HG03039 (cell line): ENCODE measurements around the gene SOX11.

Experiments
- ATAC-seq: cut with Tn5 transposase; IDR thresholded peaks from one replicate; pipeline ENCODE4 v1.9.1; 2021; ENCODE audit warnings: mild to moderate bottlenecking, moderate library complexity; ENCODE audit not compliant: unreplicated experiment

The SOX11 gene

GRCh38 chr2:5722236-5722635 is 30.1 kb downstream of the SOX11 start:
- no peak for ATAC-seq

GRCh38 chr2:5723791-5724735 is 31.9 kb downstream of the SOX11 start:
- no peak for ATAC-seq

GRCh38 chr2:5725072-5725471 is 32.9 kb downstream of the SOX11 start:
- ATAC-seq = no peak

GRCh38 chr2:5725794-5726463 is 33.7 kb downstream of the SOX11 start:
- no peak for ATAC-seq

GRCh38 chr2:5727235-5727634 is 35.1 kb downstream of the SOX11 start:
- no peak for ATAC-seq

- no peak for ATAC-seq
Measured at GRCh38 chr2:5729416-5729815, 37.2 kb downstream of the SOX11 start.

- ATAC-seq = no peak
Measured at GRCh38 chr2:5730386-5730785, 38.2 kb downstream of the SOX11 start.

GRCh38 chr2:5734859-5735520 is 42.8 kb downstream of the SOX11 start:
- no peak for ATAC-seq

- ATAC-seq = no peak
Measured at GRCh38 chr2:5735521-5735861, 43.3 kb downstream of the SOX11 start.

GRCh38 chr2:5736050-5736449 is 43.9 kb downstream of the SOX11 start:
- ATAC-seq = no peak

- no peak for ATAC-seq
Measured at GRCh38 chr2:5736886-5737285, 44.7 kb downstream of the SOX11 start.

- no peak for ATAC-seq
Measured at GRCh38 chr2:5740053-5740452, 47.9 kb downstream of the SOX11 start.

GRCh38 chr2:5740817-5741216 is 48.6 kb downstream of the SOX11 start:
- ATAC-seq = no peak

GRCh38 chr2:5741242-5741641 is 49.1 kb downstream of the SOX11 start:
- ATAC-seq = no peak

- no peak for ATAC-seq
Measured at GRCh38 chr2:5742126-5742525, 49.9 kb downstream of the SOX11 start.

GRCh38 chr2:5748391-5748790 is 56.2 kb downstream of the SOX11 start:
- no peak for ATAC-seq

GRCh38 chr2:5748946-5749345 is 56.8 kb downstream of the SOX11 start:
- ATAC-seq = no peak

- no peak for ATAC-seq
Measured at GRCh38 chr2:5749347-5749746, 57.2 kb downstream of the SOX11 start.
